H1 (cell line): ENCODE results near the gene PTX4. TPM values are rescaled to one million over a fixed set of nuclear protein-coding genes. Genes with fewer than 3 reads are reported as not detected.

Source experiments
- KDM1A ChIP-seq: fragments of 200-600, 300-600 bp; sonication (generic); IDR thresholded peaks from 2 replicates; pipeline ENCODE4 v1.7.1; 2016; ENCODE audit warnings: mild to moderate bottlenecking, low read length, borderline replicate concordance
- SAP30 ChIP-seq: fragments of 300-600 bp; sonication (generic); IDR thresholded peaks from 2 replicates; pipeline ENCODE4 v1.7.1; 2012; ENCODE audit warnings: low read length, moderate library complexity, mild to moderate bottlenecking, inconsistent platforms; ENCODE audit not compliant: insufficient read depth, insufficient replicate concordance
- SP2 ChIP-seq: IDR thresholded peaks from 2 replicates; pipeline ENCODE4 v1.6.1; 2012; ENCODE audit warnings: mild to moderate bottlenecking, low read length, inconsistent platforms
- TEAD4 ChIP-seq: IDR thresholded peaks from 2 replicates; pipeline ENCODE4 v1.6.1; 2012; ENCODE audit warnings: low read depth, low read length, inconsistent platforms, mixed read lengths
- ZNF274 ChIP-seq: IDR thresholded peaks from 2 replicates; pipeline ENCODE4 v1.7.0; 2012; ENCODE audit warnings: low read length, borderline replicate concordance; ENCODE audit errors: extremely low read depth
- polyA plus RNA-seq, 7 experiments: library from polyadenylated mRNA; depleted of rRNA in 3 of 7; stranded (reverse) in 5 of 7; unstranded in 2 of 7; fragments of >200 nt in 5 of 7; fragments of 200-250 nt in 2 of 7; gene quantifications; 1 replicate in 5 of 7; 2 replicates in 1 of 7; 4 replicates in 1 of 7; pipeline versions ENCODE4 v1.2.1 to v1.2.3, GENCODE V29; 2011 to 2013; ENCODE audit warnings: missing spikeins in 2 of 7, mixed read lengths in 2 of 7
- total RNA-seq: library from RNA; stranded (reverse); fragmentation: NEBNext Ultra II Directional; extraction: Animal tissue kit (Norgen Biotek cat#: 25700); gene quantifications from 2 replicates; pipeline ENCODE4 v1.2.1, GENCODE V29; 2021
- TF ChIP-seq, protein P1 (sequence below): IDR thresholded peaks from 2 replicates; pipeline ENCODE4 v1.6.1; 2012; ENCODE audit warnings: inconsistent platforms
- TF ChIP-seq, protein P2 (sequence below): IDR thresholded peaks from 2 replicates; pipeline ENCODE4 v1.6.1; 2012; ENCODE audit warnings: inconsistent platforms
- TF ChIP-seq, protein P3 (sequence below), 3 experiments: IDR thresholded peaks; 1 replicate in 2 of 3; 2 replicates in 1 of 3; pipeline versions ENCODE4 v1.5.1 to v1.6.1; 2011; ENCODE audit warnings: low read length in 3 of 3, mild to moderate bottlenecking in 3 of 3, inconsistent platforms in 2 of 3, low read depth in 1 of 3, moderate library complexity in 1 of 3; ENCODE audit not compliant: insufficient read depth in 1 of 3; ENCODE audit errors: control extremely low read depth in 1 of 3

PTX4 gene
- total and polyA plus RNA-seq, 2 of the 8 experiments (the other 6 are each of a cell fraction or from before 2014, with no cell fraction given) = not detected

DNA sequence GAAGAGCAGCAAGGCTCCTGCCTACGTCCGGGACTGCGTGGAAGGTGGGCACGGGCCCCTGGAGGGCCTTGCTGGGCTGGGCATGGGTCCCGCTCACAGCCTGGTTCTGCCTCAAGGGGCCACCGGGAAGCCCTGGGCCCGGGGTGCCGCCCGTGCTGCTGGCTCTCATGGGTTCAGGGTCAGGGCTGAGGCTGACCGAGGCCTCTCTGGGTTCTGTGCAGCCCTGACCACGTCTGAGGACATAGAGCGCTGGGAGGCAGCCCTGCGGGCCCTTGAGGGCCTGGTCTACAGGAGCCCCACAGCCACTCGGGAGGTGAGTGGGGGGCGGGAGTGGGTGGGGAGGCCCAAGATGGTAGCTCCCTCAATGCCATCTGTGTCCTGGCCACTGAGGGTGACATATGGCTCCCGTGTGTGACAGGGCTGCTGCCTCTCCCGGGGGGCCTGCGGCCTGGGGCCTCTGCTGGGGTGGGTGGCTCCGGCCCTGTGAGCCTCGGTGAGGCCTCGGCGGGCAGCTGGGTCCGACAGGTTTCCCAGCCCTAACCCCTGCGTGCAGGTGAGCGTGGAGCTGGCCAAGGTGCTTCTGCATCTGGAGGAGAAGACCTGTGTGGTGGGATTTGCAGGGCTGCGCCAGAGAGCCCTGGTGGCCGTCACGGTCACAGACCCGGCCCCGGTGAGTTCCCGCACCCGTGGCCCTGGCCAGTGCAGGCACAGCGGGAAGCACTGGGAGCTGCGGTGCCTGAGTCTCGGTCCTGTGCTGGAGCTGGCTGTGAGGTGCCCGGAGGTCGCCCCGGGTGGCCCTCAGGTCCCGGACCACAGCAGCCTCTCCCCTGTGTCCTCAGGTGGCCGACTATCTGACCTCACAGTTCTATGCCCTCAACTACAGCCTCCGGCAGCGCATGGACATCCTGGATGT is 13.6 kb upstream of the PTX4 start (continued):
- TF ChIP-seq KDM1A (no peak), TEAD4 (no peak), SP2 (no peak), SAP30 (no peak), ZNF274 (no peak)
- TF ChIP-seq, protein P1, sequence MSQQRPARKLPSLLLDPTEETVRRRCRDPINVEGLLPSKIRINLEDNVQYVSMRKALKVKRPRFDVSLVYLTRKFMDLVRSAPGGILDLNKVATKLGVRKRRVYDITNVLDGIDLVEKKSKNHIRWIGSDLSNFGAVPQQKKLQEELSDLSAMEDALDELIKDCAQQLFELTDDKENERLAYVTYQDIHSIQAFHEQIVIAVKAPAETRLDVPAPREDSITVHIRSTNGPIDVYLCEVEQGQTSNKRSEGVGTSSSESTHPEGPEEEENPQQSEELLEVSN = no peak
- TF ChIP-seq, protein P2, sequence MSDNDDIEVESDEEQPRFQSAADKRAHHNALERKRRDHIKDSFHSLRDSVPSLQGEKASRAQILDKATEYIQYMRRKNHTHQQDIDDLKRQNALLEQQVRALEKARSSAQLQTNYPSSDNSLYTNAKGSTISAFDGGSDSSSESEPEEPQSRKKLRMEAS = no peak
- TF ChIP-seq, protein P3, sequence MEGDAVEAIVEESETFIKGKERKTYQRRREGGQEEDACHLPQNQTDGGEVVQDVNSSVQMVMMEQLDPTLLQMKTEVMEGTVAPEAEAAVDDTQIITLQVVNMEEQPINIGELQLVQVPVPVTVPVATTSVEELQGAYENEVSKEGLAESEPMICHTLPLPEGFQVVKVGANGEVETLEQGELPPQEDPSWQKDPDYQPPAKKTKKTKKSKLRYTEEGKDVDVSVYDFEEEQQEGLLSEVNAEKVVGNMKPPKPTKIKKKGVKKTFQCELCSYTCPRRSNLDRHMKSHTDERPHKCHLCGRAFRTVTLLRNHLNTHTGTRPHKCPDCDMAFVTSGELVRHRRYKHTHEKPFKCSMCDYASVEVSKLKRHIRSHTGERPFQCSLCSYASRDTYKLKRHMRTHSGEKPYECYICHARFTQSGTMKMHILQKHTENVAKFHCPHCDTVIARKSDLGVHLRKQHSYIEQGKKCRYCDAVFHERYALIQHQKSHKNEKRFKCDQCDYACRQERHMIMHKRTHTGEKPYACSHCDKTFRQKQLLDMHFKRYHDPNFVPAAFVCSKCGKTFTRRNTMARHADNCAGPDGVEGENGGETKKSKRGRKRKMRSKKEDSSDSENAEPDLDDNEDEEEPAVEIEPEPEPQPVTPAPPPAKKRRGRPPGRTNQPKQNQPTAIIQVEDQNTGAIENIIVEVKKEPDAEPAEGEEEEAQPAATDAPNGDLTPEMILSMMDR (IDR thresholded peaks at IDR 0.05; ENCODE audit: control extremely low read depth in 1 of 3, insufficient read depth in 1 of 3, low read depth in 1 of 3, low read length in 3 of 3) = no peak
- TF ChIP-seq, all 59 proteins: peak for 0
